Spleen (tissue), 7 donors: ENCODE measurements around the gene TTC7B.

ENCODE experiments used
- POLR2A ChIP-seq, 3 donors: fragments of 450-650 bp; IDR thresholded peaks; one replicate each; pipeline ENCODE4 v1.5.1; 2017; ENCODE audit warnings: antibody characterized with exemption in 3 of 3, mild to moderate bottlenecking in 1 of 3
- TF ChIP-seq, protein P1 (sequence below), 11 experiments: fragments of 200-600 bp in 7 of 11; fragments of 450-650 bp in 4 of 11; sonication (generic) in 4 of 11; IDR thresholded peaks in 8 of 11; conservative IDR thresholded peaks in 3 of 11; 1 replicate in 7 of 11; 2 replicates in 4 of 11; pipeline versions ENCODE4 v1.4.0 to v1.8.0; 2016 to 2021; ENCODE audit warnings: antibody characterized with exemption in 11 of 11, inconsistent platforms in 4 of 11, mild to moderate bottlenecking in 1 of 11
- donor health status: DM: no; HTN: no; CAD: no; lungs with moderate emphysema.
- donor health status: DM: no; HTN: no; CAD: no.
- donor health status: DM: no; HTN: no; CAD: no.

DNA sequence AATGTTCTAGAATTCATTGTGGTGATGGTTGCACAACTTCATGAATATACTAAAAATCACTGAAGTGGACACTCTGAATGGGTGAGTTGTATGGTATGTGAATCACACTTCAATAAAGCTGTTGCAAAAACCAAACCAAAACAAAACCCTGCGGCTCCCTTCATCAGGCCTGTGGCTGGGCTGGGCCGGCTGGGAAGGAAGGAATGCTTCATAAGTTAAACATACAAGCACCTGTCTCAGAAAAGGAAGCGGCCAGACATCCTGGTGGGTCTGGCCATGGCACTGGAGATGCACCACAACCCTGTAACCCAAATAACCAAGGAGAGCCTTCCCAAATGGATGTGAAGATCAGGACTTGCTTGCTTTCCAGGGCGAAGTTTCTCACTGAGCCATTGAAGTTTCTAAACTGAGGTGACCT is 34.9 kb downstream of the TTC7B start:
- TF ChIP-seq, protein P1, sequence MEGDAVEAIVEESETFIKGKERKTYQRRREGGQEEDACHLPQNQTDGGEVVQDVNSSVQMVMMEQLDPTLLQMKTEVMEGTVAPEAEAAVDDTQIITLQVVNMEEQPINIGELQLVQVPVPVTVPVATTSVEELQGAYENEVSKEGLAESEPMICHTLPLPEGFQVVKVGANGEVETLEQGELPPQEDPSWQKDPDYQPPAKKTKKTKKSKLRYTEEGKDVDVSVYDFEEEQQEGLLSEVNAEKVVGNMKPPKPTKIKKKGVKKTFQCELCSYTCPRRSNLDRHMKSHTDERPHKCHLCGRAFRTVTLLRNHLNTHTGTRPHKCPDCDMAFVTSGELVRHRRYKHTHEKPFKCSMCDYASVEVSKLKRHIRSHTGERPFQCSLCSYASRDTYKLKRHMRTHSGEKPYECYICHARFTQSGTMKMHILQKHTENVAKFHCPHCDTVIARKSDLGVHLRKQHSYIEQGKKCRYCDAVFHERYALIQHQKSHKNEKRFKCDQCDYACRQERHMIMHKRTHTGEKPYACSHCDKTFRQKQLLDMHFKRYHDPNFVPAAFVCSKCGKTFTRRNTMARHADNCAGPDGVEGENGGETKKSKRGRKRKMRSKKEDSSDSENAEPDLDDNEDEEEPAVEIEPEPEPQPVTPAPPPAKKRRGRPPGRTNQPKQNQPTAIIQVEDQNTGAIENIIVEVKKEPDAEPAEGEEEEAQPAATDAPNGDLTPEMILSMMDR (IDR thresholded peaks at IDR 0.05 in 8 of 11, conservative IDR thresholded peaks at IDR 0.05 in 3 of 11), result no peak
- TF ChIP-seq POLR2A (IDR thresholded peaks at IDR 0.05), result no peak
